Left forelimb (tissue), 1 donor: Measurements from ENCODE around the gene ALPI.
"Not testable (repeated sequence)": the region's sequence is repeated elsewhere in the genome, so short reads cannot be mapped to it uniquely, and the experiment has no call there.

Source experiments
- DNase-seq: peaks from one replicate; pipeline ENCODE4 v3.0.0-alpha.2; 2018; ENCODE audit warnings: low spot score

Gene ALPI

DNA sequence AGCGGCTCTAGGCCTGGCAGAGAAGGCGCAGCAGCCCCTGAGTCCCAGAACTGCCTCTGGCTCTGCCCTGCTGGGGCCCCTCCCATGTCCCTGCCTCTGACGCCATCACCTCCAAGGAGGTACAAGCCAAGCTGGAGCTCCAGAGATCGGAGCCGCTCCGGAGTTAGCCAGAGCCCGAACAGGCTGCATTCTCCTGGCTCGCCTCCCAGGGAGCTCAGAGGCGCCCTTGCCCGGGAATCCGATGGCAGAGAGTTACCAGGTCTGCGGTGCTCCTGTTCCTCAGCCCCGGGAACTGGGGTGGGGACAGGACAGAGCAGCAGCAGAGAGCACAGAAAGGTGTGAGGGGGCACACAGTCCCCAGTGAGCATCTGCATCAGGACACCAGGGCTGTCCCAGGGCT is 12.9 kb upstream of the ALPI start:
- not testable (repeated sequence) for DNase-seq

DNA sequence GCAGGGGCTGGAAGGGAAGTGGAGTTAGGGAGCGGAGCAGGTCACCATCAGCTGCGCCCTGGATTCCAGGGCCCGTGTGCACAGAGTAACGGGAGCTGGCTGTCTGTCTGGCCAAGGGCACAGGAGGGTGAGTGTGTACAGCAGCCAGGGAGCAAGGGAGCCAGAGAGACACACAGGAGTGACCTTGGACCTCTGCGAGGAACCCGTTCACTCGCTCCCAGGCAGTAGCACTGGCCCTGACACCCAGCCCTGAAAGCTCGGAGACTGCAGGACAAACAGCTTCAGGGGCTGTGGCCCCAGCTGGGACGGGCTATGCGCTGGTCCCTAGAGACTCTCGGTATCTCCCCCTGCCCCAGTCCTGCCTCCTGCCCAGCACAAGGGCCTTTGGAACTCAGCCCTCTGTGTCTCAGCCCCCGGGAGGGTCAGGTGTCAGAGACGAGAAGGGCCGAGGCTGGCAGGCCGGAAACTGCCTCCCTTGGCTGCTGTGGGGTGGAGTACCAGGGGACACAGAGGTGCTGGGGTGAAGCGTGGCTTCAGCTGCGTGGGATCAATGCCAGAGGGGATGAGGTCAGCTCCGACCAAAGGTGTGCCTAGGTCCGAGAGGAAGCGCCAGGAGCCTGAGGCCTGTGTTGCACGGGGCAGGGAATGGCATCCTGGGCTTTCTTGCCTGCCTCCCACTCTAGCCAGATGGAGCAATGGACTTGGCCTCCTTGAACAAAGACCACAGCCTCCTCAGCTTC is 12.1 kb upstream of the ALPI start:
- DNase-seq: not testable (repeated sequence)

DNA sequence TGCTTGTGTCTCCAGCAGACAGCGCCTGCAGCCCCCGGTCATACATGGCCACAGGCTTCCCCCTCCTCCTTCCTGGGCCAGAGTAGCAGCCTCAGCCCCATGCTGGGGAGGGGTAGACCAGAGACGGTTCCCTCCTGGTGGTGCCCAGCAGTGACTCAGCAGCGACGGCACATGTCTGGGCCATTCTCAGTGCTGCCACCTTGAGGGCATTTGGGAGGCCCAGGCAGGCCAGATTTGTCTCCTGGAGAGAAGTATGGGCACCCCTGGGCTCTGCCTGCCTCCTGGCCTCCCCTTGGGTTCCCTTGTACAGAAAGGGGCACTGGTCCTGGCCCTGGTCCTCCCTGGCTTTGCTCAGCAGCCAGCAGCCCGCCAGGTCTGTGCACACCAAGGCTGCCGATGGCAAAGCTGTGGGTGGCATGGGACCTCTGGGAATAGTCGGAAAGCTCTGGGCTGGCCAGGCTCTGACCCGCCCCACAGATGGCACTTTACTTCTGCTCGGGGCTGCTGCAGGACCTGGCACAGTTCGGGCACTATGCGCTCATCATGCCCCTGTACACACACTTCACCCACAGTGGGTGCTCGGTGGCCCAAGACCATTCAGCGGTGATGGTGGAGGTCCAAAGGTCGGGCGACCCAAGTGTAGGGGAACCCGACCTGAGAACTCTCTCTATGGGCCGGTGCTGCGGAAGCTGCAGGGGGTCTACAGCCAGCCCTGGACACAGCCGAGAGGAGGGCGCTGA is 11.4 kb upstream of the ALPI start:
- DNase-seq: no peak

DNA sequence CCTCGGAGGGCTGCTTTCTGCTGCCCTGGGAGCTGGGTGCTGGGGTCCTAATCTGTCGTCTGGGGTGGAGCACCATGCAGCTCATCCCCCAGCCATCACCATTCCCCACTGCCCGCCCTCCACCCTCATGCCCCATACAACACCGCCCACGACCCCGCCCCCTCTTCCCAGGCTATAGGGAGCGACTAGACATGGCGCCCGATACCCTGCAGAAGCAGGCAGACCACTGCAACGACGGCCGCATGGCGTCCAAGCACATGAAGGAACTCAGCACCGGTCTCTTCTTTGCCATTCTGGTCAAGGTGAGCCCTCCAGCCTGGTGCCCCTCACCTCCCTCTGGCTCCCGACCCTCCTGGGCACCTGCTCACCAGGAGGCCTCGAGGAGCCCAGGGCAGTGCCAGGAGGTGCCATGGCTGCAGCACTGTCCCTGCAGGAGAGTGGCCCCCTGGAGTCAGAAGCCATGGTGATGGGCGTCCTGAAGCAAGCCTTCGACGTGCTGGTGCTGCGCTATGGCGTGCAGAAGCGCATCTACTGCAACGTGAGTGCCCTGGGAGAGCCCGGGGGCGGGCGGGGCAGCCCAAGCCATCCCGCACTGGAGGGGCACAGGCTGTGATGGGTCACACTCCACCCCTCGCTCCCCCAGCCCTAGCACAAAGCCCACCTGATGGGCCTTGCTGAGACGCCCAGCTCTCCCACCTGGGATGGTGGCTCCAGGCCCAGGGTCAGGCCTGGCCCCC is 10.6 kb upstream of the ALPI start:
- DNase-seq: not testable (repeated sequence)

DNA sequence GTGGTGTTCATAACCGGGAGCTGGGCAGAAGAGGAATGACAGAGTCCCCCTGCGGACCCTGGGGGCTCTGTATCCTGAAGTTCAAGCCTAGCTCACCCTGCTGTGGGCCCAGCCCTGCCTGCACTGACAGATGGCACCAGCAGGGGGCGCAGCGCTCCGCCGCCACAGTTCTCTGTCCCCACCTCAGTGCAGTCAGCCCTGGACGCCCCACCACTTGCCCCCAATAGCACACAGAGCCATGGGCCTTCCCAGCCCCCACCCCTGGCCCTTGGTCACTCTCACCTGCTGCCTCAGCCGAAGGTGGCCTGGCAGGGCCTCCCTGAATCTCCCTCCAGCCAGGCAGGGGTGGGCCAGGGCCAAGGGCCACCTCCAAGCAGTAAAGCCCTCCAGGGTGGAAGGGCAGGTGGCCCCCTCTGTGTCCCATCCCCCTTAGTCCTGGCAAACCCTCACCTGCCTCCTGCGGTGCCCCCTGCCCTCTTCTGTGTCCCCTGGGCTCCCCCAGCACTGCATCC is 9.6 kb upstream of the ALPI start:
- not testable (repeated sequence) for DNase-seq

DNA sequence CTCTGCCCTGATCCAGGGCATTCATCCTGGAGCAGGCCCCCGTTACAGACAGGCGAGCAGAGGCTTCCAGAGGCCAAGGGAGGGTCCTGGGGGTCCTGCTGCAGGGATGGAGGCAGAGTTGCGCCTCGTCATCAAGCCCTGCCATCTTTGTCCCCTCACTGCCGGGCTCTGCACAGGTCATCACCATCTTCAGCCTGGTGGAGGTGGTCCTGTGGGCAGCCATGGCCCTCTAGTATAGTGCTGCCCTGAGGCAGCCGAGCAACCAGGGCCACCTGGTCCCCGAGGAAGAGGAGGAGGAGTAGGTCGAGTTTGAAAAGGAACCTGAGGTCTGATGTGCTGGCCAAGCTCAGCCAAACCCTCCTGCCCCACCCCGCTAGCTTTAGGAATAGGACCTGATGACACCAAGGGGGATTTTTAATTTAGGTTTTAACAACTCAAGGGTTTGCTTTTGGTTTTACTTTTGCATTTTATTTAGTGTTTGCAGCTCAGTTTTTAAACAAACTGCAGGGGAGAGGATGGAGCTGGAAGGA is 8.8 kb upstream of the ALPI start:
- no peak for DNase-seq

DNA sequence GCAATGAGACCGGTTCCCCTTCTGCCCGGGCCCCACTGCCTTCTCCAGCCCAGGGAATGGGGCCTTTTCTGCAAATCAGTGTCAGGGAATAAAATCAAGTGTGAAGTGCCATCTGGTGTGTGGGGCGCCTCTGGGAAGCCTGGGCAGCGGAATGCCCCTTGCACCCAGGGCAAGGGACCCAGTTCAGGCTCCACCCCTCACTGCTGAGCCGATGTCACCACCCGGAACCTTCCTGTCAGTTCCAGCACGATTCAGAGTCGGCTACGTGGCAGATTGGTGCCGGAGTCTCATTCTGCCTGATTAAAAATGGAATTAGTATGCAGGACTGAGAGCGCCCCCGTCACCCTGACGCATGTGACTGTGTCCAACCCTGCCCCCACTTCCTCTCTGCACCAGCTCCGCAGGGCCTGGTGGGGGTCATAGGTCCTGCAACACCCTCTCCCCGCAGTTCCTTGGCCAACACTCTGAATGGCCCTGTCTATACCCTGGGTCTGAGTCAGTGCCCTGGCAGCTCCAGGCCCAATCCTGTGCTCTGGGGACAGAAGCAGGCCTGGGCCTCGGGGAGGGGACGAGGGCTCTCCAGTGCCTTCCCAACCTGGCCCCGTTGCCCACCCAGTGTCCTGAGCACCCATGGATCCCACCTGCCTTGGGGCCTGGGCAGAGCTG is 8.2 kb upstream of the ALPI start:
- DNase-seq: no peak

DNA sequence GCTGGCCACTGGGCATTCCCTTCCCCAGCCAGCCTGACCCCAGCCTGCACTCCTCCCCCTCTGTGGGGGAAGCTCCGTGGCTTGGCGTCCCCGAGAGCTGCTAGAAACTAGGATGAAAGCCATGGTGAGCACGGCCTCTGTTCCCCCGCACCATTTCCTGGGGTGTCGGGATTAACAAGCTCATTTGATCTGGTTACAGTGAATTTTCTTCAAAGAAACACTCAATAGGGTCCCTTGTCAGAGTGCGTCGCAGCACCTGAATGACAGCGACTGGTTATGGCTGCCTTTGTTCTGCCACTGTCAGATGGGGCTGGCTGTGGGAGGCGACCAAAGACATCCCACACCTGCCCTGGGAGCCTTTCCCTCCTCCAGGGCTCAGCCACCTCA is 7.7 kb upstream of the ALPI start:
- DNase-seq: no peak

DNA sequence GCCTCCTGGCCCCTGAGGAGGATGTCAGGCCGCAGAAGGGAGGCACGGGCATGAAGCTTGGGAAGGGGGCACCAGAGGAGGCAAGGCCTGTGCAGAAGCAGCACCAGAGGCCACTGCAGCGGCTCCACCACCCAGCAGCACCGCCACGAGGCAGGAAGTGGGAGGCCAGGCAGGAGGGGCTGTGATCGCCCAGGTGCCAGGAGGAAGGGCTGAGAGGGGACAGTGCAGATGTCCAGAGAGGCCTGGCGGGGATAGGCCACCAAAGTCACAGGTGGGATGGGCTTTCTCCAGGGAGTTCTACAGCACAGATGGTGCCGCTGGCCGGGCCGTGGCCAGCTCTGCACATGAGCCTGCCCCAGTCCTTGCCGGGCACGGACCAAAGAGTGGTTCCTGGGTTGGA is 6.0 kb upstream of the ALPI start:
- DNase-seq: no peak

DNA sequence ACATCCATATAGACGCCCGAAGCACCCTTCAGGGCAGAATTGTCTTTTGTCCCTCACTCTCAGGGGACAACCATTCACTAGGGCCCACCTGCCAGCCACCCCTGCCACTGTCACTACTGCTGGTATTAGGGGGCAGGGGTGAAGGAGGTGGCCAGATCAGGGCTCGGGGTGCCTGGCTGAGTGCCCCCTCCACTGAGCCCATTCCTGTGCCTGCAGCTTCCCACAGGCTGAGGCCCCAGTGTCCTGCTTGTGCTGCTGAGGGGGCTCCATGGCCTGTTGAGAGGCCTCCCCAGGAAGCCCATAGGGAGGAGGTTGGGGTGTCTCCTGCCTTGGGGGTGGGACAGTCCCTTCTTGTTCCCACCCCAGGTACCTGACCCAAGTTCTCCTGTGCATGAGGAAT is 4.3 kb upstream of the ALPI start:
- DNase-seq: not testable (repeated sequence)

DNA sequence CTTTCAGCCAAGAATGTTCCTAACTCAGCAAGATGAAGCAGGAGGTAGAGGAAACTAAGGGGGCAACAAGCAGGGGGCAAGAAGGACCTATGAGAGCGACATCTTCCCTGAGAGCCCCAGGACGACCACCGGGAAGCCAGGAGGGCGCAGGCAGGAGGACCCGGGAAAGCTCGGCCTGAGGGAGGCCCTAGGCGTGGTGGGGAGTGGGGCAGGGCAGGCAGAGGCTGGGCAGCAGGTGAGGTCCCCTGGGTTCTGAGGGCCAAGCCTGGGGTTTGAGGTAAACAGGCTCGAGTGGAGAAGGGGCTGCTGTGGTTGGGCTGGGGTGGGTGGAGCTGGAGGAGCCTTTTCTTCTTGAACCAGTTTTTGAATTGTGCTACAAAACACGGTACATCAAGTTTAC is 1.3 kb upstream of the ALPI start:
- no peak for DNase-seq

DNA sequence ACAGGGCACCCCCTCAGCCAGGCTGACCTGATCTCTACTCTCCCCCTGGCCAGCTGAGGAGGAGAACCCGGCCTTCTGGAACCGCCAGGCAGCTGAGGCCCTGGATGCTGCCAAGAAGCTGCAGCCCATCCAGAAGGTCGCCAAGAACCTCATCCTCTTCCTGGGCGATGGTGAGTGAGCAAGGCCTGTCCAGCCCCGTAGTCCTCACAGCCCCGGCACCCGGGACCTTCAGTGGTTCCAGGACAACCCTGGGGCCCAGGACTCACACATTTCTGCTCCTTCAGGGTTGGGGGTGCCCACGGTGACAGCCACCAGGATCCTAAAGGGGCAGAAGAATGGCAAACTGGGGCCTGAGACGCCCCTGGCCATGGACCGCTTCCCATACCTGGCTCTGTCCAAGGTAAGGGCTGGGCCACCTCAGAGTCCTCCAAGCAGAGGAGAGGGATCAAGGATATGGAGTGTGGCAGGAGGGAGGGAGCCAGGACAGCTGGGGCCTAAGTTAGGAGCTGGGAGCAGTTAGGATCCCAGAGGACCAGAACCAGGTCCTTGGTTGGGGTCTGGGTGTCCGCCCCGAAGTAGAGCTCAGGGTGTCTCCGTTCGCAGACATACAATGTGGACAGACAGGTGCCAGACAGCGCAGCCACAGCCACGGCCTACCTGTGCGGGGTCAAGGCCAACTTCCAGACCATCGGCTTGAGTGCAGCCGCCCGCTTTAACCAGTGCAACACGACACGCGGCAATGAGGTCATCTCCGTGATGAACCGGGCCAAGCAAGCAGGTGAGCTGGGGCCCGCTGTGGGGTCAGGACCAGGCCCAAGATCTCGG is 555 bp downstream of the ALPI start:
- peak; percentile 55 for DNase-seq

DNA sequence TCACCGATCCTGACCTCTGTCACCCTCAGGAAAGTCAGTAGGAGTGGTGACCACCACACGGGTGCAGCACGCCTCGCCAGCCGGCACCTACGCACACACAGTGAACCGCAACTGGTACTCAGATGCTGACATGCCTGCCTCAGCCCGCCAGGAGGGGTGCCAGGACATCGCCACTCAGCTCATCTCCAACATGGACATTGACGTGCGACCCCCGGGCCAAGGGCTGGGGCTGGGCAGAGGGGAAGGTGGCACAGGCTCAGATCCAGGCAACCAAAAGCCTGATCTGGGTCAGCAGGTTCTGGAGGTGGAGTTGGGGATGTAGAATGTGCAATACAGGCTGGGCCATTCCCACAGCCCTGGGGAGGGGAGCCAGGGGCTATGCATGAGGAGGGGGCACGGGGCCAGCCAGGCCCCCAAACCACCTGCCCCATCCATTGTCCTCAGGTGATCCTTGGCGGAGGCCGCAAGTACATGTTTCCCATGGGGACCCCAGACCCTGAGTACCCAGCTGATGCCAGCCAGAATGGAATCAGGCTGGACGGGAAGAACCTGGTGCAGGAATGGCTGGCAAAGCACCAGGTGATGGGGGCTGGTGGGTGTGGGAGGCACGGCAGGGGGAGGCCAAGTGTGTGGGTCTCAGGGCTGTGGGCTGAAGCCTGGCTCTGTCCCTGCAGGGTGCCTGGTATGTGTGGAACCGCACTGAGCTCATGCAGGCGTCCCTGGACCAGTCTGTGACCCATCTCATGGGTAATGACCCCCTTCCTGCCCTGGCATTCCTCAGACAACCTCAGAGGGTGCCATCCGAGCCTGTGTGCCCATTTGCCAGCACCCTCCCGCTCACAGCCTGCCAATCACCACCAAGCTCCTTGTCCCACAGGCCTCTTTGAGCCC is 1.4 kb downstream of the ALPI start:
- DNase-seq: peak; percentile 61

DNA sequence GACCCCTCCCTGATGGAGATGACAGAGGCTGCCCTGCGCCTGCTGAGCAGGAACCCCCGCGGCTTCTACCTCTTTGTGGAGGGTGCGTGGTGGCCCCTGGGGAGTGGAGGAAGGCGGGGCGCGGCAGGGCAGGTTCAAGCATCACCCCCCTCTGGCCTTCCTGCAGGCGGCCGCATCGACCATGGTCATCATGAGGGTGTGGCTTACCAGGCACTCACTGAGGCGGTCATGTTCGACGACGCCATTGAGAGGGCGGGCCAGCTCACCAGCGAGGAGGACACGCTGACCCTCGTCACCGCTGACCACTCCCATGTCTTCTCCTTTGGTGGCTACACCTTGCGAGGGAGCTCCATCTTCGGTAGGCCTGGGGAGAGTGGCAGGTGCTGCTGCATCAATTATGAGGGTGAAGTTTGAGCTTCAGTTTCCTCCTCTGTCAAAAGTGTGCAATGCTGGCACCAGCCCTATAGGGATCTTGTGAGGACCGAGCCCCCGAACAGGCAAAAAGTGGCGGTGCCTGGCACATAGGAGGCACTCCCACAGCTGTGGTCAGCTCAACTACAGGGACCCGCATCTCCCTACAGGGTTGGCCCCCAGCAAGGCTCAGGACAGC is 2.2 kb downstream of the ALPI start:
- peak; percentile 45 for DNase-seq

DNA sequence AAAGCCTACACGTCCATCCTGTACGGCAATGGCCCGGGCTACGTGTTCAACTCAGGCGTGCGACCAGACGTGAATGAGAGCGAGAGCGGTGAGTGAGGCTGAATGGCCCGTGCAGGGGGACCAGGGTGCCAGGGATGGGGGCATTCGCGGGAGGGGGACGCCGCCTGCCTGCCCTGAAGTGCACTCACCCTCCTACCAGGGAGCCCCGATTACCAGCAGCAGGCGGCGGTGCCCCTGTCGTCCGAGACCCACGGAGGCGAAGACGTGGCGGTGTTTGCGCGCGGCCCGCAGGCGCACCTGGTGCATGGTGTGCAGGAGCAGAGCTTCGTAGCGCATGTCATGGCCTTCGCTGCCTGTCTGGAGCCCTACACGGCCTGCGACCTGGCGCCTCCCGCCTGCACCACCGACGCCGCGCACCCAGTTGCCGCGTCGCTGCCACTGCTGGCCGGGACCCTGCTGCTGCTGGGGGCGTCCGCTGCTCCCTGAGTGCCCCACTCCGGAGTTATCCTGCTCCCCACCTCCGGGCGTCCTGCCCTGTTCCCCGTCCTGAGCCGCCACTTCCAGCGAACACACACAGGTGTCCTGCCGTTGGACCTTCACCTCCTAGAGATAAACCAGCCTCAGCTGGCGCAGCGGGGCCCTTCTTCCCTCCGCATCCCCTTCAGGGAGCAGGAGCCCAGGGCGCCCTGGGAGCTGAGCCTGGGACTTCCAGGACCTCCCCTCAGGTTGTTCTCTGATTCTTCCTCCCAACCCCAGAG is 2.9 kb downstream of the ALPI start:
- peak; percentile 34 for DNase-seq

DNA sequence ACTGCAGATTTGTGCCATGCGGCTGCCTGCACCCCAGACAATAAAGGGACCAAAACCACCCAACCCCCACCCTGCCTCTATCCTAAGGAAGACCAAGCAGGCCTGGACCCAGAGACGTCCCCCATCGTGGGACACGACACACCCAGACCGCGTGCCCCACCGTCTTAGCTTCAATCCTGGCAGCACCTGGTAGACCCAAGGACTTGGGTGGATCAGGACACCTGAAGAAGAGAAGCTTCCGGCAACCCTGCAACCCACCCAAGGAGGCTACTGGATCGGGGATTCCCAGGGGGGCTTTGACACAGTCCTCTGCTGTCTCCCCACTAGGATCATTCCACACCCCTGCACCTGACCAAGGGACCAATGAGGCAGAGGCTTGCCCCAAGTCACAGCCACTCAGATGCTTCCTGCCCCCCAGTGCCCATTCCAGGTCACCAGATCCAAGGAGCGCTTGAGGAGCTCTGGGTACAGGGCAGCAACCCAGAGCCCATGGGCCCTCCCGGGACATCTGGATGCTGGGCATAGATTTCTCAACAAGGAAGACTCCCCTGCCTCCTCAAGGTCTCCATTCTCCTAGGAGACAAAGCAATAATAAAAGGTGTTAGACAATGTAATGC is 3.6 kb downstream of the ALPI start:
- DNase-seq: peak; percentile 49

DNA sequence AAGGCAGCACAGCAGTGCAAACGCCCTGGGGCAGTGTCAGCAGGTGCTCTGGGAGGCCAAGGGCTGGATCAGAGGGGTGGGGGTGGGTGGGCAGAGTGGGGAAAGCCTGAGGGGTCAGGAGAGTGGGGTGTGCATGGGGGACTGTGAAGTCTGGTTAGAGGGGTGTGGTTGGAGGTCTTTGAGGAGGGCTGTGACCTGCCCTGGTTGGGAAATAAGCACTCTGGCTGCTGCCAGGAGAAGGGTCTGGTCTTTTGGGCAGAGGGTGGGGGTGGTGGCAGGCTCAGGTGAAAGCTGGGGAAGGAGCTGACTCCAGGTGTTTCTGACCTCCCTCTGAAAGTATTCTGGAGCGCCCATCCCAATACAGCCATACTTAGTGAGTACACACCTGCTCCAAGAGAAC is 4.2 kb downstream of the ALPI start:
- peak; percentile 38 for DNase-seq
